ENCODE data around the gene CARD8. TPM values are rescaled to one million over a fixed set of nuclear protein-coding genes. Genes with fewer than 3 reads are reported as not detected.

CARD8 gene
- total RNA-seq, 1 experiment from 2014 or later = 17.7 TPM

- Histone ChIP-seq H3K4me1 (no peaks in the 10 kb centered on the region), H3K27me3 (replicated peaks; ENCODE audit: control insufficient read depth, insufficient read depth, low read length) (no peaks in the 10 kb centered on the region), H3K36me3 (ENCODE audit: control insufficient read depth, insufficient read depth, low read length) (no peaks in the 10 kb centered on the region), H3K9me3 (no peaks in the 10 kb centered on the region), H3K4me3 (ENCODE audit: low read depth, low read length) (no peak overlapping the region)
- no TSS peak for BruUV-seq (replicated peaks)
- Mint-ChIP-seq H3K4me1 (ENCODE audit: low read depth, unreplicated experiment) (peaks cover 6% of the 10 kb centered on the region), H3K27ac (ENCODE audit: unreplicated experiment) (no peak overlapping the region), H3K9me3 (ENCODE audit: unreplicated experiment) (no peaks in the 10 kb centered on the region), H3K4me3 (ENCODE audit: unreplicated experiment) (no peak overlapping the region), H3K27me3 (ENCODE audit: insufficient read depth, unreplicated experiment) (no peaks in the 10 kb centered on the region), H3K36me3 (ENCODE audit: insufficient read depth, unreplicated experiment) (no peaks in the 10 kb centered on the region)
- intact Hi-C loops (cut with micrococcal nuclease; ENCODE audit: unreplicated experiment) = no loop called here
- POLR2A ChIA-PET = no interaction called here
- CTCF ChIA-PET = interaction anchor here (1.0 kb wide), 1 partner anchor 34 kb away, joined by 3 read pairs; the partner anchor contains the start of gene ZNF114
- no peak for TF ChIP-seq CTCF (IDR thresholded peaks at IDR 0.05; ENCODE audit: insufficient read depth in 1 of 2, low read depth in 1 of 2, low read length in 1 of 2, severe bottlenecking in 1 of 2, unreplicated experiment in 1 of 2)
- DNase-seq = no peak
These were observed 47.7 kb upstream of the CARD8 start for GRCh38 chr19:48303367-48303766.

DNA sequence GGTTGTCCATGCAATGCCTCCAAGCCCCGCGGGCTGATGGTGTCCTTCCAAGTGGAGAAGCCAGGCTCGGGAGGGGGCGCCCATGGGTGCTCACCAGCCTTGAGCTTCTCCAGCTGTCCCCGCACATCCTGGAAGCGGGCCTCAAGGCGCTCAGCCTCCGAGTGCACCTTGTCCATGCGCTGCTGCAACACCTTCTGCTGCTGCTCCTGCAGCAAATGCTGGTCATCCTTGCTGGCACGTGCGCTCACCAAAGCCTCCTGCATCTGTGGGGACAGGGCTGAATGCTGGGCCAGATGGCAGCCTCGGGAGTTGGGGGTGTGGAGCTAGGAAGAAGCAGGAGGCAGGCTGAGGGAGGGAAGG, 46.9 kb upstream of the CARD8 start:
- H3K4me3 Mint-ChIP-seq (ENCODE audit: unreplicated experiment) = no peak overlapping the region
- no peak for TF ChIP-seq CTCF (IDR thresholded peaks at IDR 0.05; ENCODE audit: insufficient read depth in 1 of 2, low read depth in 1 of 2, low read length in 1 of 2, severe bottlenecking in 1 of 2, unreplicated experiment in 1 of 2)
- ChIA-PET CTCF (no interaction called here), POLR2A (no interaction called here)
- Histone ChIP-seq H3K36me3 (ENCODE audit: control insufficient read depth, insufficient read depth, low read length) (no peaks in the 10 kb centered on the region), H3K4me1 (no peaks in the 10 kb centered on the region), H3K4me3 (ENCODE audit: low read depth, low read length) (no peak overlapping the region), H3K9me3 (no peaks in the 10 kb centered on the region), H3K27me3 (replicated peaks; ENCODE audit: control insufficient read depth, insufficient read depth, low read length) (no peaks in the 10 kb centered on the region)
- peaks cover 6% of the 10 kb centered on the region for H3K4me1 Mint-ChIP-seq (ENCODE audit: low read depth, unreplicated experiment)
- no peak for DNase-seq
- no peaks in the 10 kb centered on the region for H3K27me3 Mint-ChIP-seq (ENCODE audit: insufficient read depth, unreplicated experiment)
- intact Hi-C loops (cut with micrococcal nuclease; ENCODE audit: unreplicated experiment) = no loop called here
- no peak overlapping the region for H3K27ac Mint-ChIP-seq (ENCODE audit: unreplicated experiment)
- no peaks in the 10 kb centered on the region for H3K36me3 Mint-ChIP-seq (ENCODE audit: insufficient read depth, unreplicated experiment)
- no TSS peak for BruUV-seq (replicated peaks)
- no peaks in the 10 kb centered on the region for H3K9me3 Mint-ChIP-seq (ENCODE audit: unreplicated experiment)

DNA sequence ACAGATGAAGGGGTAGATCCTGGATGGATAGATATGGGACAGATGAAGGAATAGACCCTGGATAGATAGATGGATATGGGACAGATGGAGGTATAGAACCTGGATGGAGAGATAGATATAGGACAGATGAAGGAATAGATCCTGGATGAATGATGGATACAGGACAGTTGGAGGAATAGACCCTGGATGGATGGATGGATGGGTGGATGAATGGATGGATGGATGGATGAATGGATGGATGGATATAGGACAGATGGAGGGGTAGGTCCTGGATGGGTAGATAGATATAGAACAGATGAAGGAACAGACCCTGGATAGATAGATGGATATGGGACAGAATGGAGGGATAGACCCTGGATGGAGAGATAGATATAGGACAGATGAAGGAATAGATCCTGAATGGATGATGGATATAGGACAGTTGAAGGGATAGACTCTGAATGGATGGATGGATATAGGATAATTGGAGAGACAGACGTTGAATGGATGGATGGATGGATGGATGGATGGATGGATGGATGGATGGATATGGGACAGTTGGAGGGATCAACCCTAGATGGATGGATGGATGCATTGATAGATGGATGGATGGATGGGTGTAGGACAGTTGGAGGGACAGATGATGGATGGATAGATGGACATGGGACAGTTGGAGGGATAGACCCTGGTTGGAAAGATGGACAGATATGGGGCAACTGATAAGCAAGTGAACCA, 46.3 kb upstream of the CARD8 start:
- H3K4me3 Mint-ChIP-seq (ENCODE audit: unreplicated experiment) = no peak overlapping the region
- H3K27ac Mint-ChIP-seq (ENCODE audit: unreplicated experiment) = no peak overlapping the region
- H3K4me1 Mint-ChIP-seq (ENCODE audit: low read depth, unreplicated experiment) = peaks cover 6% of the 10 kb centered on the region
- no peak for DNase-seq
- no peaks in the 10 kb centered on the region for H3K27me3 Mint-ChIP-seq (ENCODE audit: insufficient read depth, unreplicated experiment)
- H3K4me1 ChIP-seq = no peaks in the 10 kb centered on the region
- POLR2A ChIA-PET = no interaction called here
- CTCF ChIA-PET = no interaction called here
- H3K36me3 Mint-ChIP-seq (ENCODE audit: insufficient read depth, unreplicated experiment) = no peaks in the 10 kb centered on the region
- H3K36me3 ChIP-seq (ENCODE audit: control insufficient read depth, insufficient read depth, low read length) = no peaks in the 10 kb centered on the region
- intact Hi-C loops (cut with micrococcal nuclease; ENCODE audit: unreplicated experiment) = no loop called here
- H3K4me3 ChIP-seq (ENCODE audit: low read depth, low read length) = no peak overlapping the region
- H3K9me3 Mint-ChIP-seq (ENCODE audit: unreplicated experiment) = no peaks in the 10 kb centered on the region
- no peaks in the 10 kb centered on the region for H3K27me3 ChIP-seq (replicated peaks; ENCODE audit: control insufficient read depth, insufficient read depth, low read length)
- H3K9me3 ChIP-seq = no peaks in the 10 kb centered on the region
- no peak for TF ChIP-seq CTCF (IDR thresholded peaks at IDR 0.05; ENCODE audit: insufficient read depth in 1 of 2, low read depth in 1 of 2, low read length in 1 of 2, severe bottlenecking in 1 of 2, unreplicated experiment in 1 of 2)
- no TSS peak for BruUV-seq (replicated peaks)

All from Caco-2 (cell line).